ENCODE data around the gene JAK2. TPM values are rescaled to one million over a fixed set of nuclear protein-coding genes. Genes with fewer than 3 reads are reported as not detected.

Gene JAK2
- 1.3 and 2.3 TPM in 2 replicates for polyA plus RNA-seq (2012; rRNA removed)
- polyA plus RNA-seq (2012; cell fraction: cytosol; rRNA removed) = 1.9 and 2.3 TPM in 2 replicates
- 1.9 and 3.7 TPM in 2 replicates for polyA plus RNA-seq (2012; cell fraction: nucleus; rRNA removed)

- H3K27ac ChIP-seq (ENCODE audit: low read depth in 2 of 2, low read length in 1 of 2) = peak within 1 kb of the TSS; percentile 94 to 97
- H3K36me3 ChIP-seq (replicated peaks in 1 of 2; ENCODE audit: control insufficient read depth in 1 of 2, insufficient read depth in 2 of 2, low read length in 1 of 2) = no peaks in the 10 kb centered on the region
- H3K79me2 ChIP-seq (ENCODE audit: insufficient read depth) = peaks cover 44% of the 10 kb centered on the region
- no peaks in the 10 kb centered on the region for H3K27me3 ChIP-seq (ENCODE audit: insufficient read depth)
- peak within 1 kb of the TSS; percentile 90 for H3K9ac ChIP-seq
- peak within 1 kb of the TSS; percentile 88 for H3K4me2 ChIP-seq
- DNase-seq = peak; percentile 91
- peaks cover 12 to 14% of the 10 kb centered on the region in 2 experiments; a peak in 3 of 4 replicates for H3K4me1 ChIP-seq (ENCODE audit: control insufficient read depth in 1 of 2, insufficient read depth in 2 of 2, low read depth in 1 of 2, low read length in 1 of 2)
- peak within 1 kb of the TSS; percentile 91 for H2AFZ ChIP-seq (ENCODE audit: low read depth)
- WGBS (ENCODE audit: low lambda C conversion rate) = under 1% methylated on average over 26 of the region's 84 CpGs
- H3K9me3 ChIP-seq = no peaks in the 10 kb centered on the region
- H4K20me1 ChIP-seq (ENCODE audit: insufficient read depth) = 0 out of 2 replicates have a peak, but pooled peaks cover 2% of the 10 kb centered on the region
- H3F3A ChIP-seq (replicated peaks; ENCODE audit: insufficient read depth) = peaks cover 25% of the 10 kb centered on the region
- peak within 1 kb of the TSS; percentile 82 to 86 for H3K4me3 ChIP-seq (ENCODE audit: low read depth in 2 of 2, low read length in 1 of 2)
- ChIA-PET CTCF (interaction anchor here (0.8 to 6.4 kb wide), 6 partner anchors 11 to 239 kb away, joined by 3 to 102 read pairs (median 4); no protein-coding TSS in a partner anchor), POLR2A (interaction anchor here (1.0 to 1.3 kb wide), 2 partner anchors 11 to 192 kb away, joined by 5 to 7 read pairs; partner anchors contain the start of gene RCL1)
- H3K9me2 ChIP-seq = no peaks in the 10 kb centered on the region
- TF ChIP-seq CTCF (IDR thresholded peaks at IDR 0.05) = peak; percentile 40
- no peak for TF ChIP-seq RFX5 (IDR thresholded peaks at IDR 0.05; ENCODE audit: low read length)
- no peak for TF ChIP-seq USF1 (IDR thresholded peaks at IDR 0.05; ENCODE audit: borderline replicate concordance, low read depth)
- TF ChIP-seq PBX3 (IDR thresholded peaks at IDR 0.05) = peak; percentile 36; the same call in 1 of the 2 replicates
- TF ChIP-seq MEF2A (IDR thresholded peaks at IDR 0.05; ENCODE audit: borderline replicate concordance, low read depth) = no peak
- TF ChIP-seq CHD2 (IDR thresholded peaks at IDR 0.05; ENCODE audit: low read length, partially characterized antibody) = peak; percentile 67
- no peak for TF ChIP-seq IRF3 (IDR thresholded peaks at IDR 0.05; ENCODE audit: low read depth, low read length)
- peak; percentile 74 for TF ChIP-seq MAX (IDR thresholded peaks at IDR 0.05; ENCODE audit: low read depth)
- TF ChIP-seq GABPA (IDR thresholded peaks at IDR 0.05; ENCODE audit: low read depth) = no peak
- 0 out of 2 replicates have a peak, but pooled peaks have one; percentile 2 for TF ChIP-seq RAD21 (IDR thresholded peaks at IDR 0.05; ENCODE audit: low read length)
- TF ChIP-seq GATA2 (CRISPR knock-in tag; IDR thresholded peaks at IDR 0.05) = no peak
- peak; percentile 75 for TF ChIP-seq TAF1 (IDR thresholded peaks at IDR 0.05; ENCODE audit: borderline replicate concordance, low read depth, low read length)
- TF ChIP-seq FOXJ3 (CRISPR knock-in tag; IDR thresholded peaks at IDR 0.05) = no peak; the same call in 1 of the 2 replicates
- no peak for TF ChIP-seq REST (IDR thresholded peaks at IDR 0.05; ENCODE audit: low read depth, low read length)
- 0 out of 2 replicates have a peak, but pooled peaks have one; percentile 26 for TF ChIP-seq ELF1 (IDR thresholded peaks at IDR 0.05)
- no peak for TF ChIP-seq RXRA (IDR thresholded peaks at IDR 0.05; ENCODE audit: borderline replicate concordance, low read depth)
- no peak for TF ChIP-seq TEAD4 (IDR thresholded peaks at IDR 0.05; ENCODE audit: borderline replicate concordance, insufficient read depth)
- TF ChIP-seq EZH2phosphoT487 (IDR thresholded peaks at IDR 0.05; ENCODE audit: borderline replicate concordance, low read depth) = no peak
- peak; percentile 77 for TF ChIP-seq NRF1 (IDR thresholded peaks at IDR 0.05; ENCODE audit: low read depth, low read length)
- peak; percentile 20 for TF ChIP-seq SMC3 (IDR thresholded peaks at IDR 0.05; ENCODE audit: low read depth, low read length)
- TF ChIP-seq YY1 (IDR thresholded peaks at IDR 0.05; ENCODE audit: low read depth) = no peak; the same call in 1 of the 2 replicates
- no peak for TF ChIP-seq RCOR1 (IDR thresholded peaks at IDR 0.05; ENCODE audit: low read length)
Measured at GRCh38 chr9:4984621-4985385, at the start of gene JAK2. Gene JAK2 (plus strand): TSS chr9:4985272. CDS start chr9:5021988, 36,716 bp downstream.
